Measurements from ENCODE around the gene HLTF.
A peak's percentile ranks its signal among the peaks of the same experiment; 100 is the strongest.

HLTF gene

GRCh38 chr3:149089395-149089794 lies 3.1 kb upstream of the HLTF start:
- TF ChIP-seq CTCF (conservative IDR thresholded peaks at IDR 0.05; ENCODE audit: low read depth, low read length), result no peak
- H3K79me2 ChIP-seq (ENCODE audit: insufficient read depth, low read depth), result peaks cover 16% of the 10 kb centered on the region; the same call in 1 of the 2 replicates
- no peaks in the 10 kb centered on the region; the same call in 1 of the 2 replicates for H3K36me3 ChIP-seq (ENCODE audit: insufficient read depth)
- no peak overlapping the region for H3K4me2 ChIP-seq
- H3K27me3 ChIP-seq (ENCODE audit: insufficient read depth, low read depth), result no peaks in the 10 kb centered on the region
- no peak overlapping the region for H3K4me3 ChIP-seq (IDR thresholded peaks at IDR 0.05; ENCODE audit: insufficient read depth, low read depth, low read length)
- H4K20me1 ChIP-seq (ENCODE audit: insufficient read depth), result no peaks in the 10 kb centered on the region
- no peak overlapping the region for H2AFZ ChIP-seq (ENCODE audit: low read depth)
- H3K4me1 ChIP-seq (ENCODE audit: low read depth, poor library complexity, severe bottlenecking), result peaks cover 4% of the 10 kb centered on the region
- H3K27ac ChIP-seq, result no peak overlapping the region
- no peak overlapping the region for H3K9ac ChIP-seq

GRCh38 chr3:149087208-149087607 lies 875 bp upstream of the HLTF start:
- Histone ChIP-seq H3K9ac (no peak overlapping the region), H3K4me2 (no peak overlapping the region), H3K4me1 (ENCODE audit: low read depth, poor library complexity, severe bottlenecking) (peaks cover 4% of the 10 kb centered on the region), H3K79me2 (ENCODE audit: insufficient read depth, low read depth) (peaks cover 19% of the 10 kb centered on the region; the same call in 1 of the 2 replicates), H3K27me3 (ENCODE audit: insufficient read depth, low read depth) (no peaks in the 10 kb centered on the region), H3K4me3 (IDR thresholded peaks at IDR 0.05; ENCODE audit: insufficient read depth, low read depth, low read length) (no peak overlapping the region), H4K20me1 (ENCODE audit: insufficient read depth) (no peaks in the 10 kb centered on the region), H3K36me3 (ENCODE audit: insufficient read depth) (no peaks in the 10 kb centered on the region; the same call in 1 of the 2 replicates), H2AFZ (ENCODE audit: low read depth) (peak overlapping the region; percentile 44; the same call in 1 of the 2 replicates), H3K27ac (no peak overlapping the region)
- TF ChIP-seq CTCF (conservative IDR thresholded peaks at IDR 0.05; ENCODE audit: low read depth, low read length), result no peak

GRCh38 chr3:149085828-149086231 lies 503 bp downstream of the HLTF start:
- H3K4me1 ChIP-seq (ENCODE audit: low read depth, poor library complexity, severe bottlenecking), result peaks cover 4% of the 10 kb centered on the region
- peak overlapping the region; percentile 17; the same call in 1 of the 2 replicates for H3K27ac ChIP-seq
- H3K79me2 ChIP-seq (ENCODE audit: insufficient read depth, low read depth), result peaks cover 19% of the 10 kb centered on the region; the same call in 1 of the 2 replicates

GRCh38 chr3:149081772-149082171 lies 4.6 kb downstream of the HLTF start:
- H3K36me3 ChIP-seq (ENCODE audit: insufficient read depth), result no peaks in the 10 kb centered on the region; the same call in 1 of the 2 replicates
- H3K4me1 ChIP-seq (ENCODE audit: low read depth, poor library complexity, severe bottlenecking), result peaks cover 4% of the 10 kb centered on the region
- H3K4me2 ChIP-seq, result no peak overlapping the region
- H3K27me3 ChIP-seq (ENCODE audit: insufficient read depth, low read depth), result no peaks in the 10 kb centered on the region
- H2AFZ ChIP-seq (ENCODE audit: low read depth), result no peak overlapping the region
- peaks cover 19% of the 10 kb centered on the region; the same call in 1 of the 2 replicates for H3K79me2 ChIP-seq (ENCODE audit: insufficient read depth, low read depth)
- TF ChIP-seq CTCF (conservative IDR thresholded peaks at IDR 0.05; ENCODE audit: low read depth, low read length), result no peak
- H3K9ac ChIP-seq, result no peak overlapping the region
- H3K4me3 ChIP-seq (IDR thresholded peaks at IDR 0.05; ENCODE audit: insufficient read depth, low read depth, low read length), result no peak overlapping the region
- H3K27ac ChIP-seq, result no peak overlapping the region
- no peaks in the 10 kb centered on the region for H4K20me1 ChIP-seq (ENCODE audit: insufficient read depth)

More at GRCh38 chr3:149085828-149086231, 503 bp downstream of the HLTF start:
- no peaks in the 10 kb centered on the region for H4K20me1 ChIP-seq (ENCODE audit: insufficient read depth)
- no peak for TF ChIP-seq CTCF (conservative IDR thresholded peaks at IDR 0.05; ENCODE audit: low read depth, low read length)
- H3K4me2 ChIP-seq, result peak overlapping the region; percentile 31; the same call in 1 of the 2 replicates
- H2AFZ ChIP-seq (ENCODE audit: low read depth), result peak overlapping the region; percentile 44; the same call in 1 of the 2 replicates
- H3K4me3 ChIP-seq (IDR thresholded peaks at IDR 0.05; ENCODE audit: insufficient read depth, low read depth, low read length), result peak overlapping the region; percentile 51
- no peaks in the 10 kb centered on the region; the same call in 1 of the 2 replicates for H3K36me3 ChIP-seq (ENCODE audit: insufficient read depth)
- H3K9ac ChIP-seq, result peak overlapping the region; percentile 42; the same call in 1 of the 2 replicates
- H3K27me3 ChIP-seq (ENCODE audit: insufficient read depth, low read depth), result no peaks in the 10 kb centered on the region
